Measurements from ENCODE around the gene ADGRD1. TPM values are rescaled to one million over a fixed set of nuclear protein-coding genes. Genes with fewer than 3 reads are reported as not detected.

ADGRD1 gene
- total RNA-seq, 4 donors from 2014 or later, result 28.2 to 52.4 (median 41.8) TPM

DNA sequence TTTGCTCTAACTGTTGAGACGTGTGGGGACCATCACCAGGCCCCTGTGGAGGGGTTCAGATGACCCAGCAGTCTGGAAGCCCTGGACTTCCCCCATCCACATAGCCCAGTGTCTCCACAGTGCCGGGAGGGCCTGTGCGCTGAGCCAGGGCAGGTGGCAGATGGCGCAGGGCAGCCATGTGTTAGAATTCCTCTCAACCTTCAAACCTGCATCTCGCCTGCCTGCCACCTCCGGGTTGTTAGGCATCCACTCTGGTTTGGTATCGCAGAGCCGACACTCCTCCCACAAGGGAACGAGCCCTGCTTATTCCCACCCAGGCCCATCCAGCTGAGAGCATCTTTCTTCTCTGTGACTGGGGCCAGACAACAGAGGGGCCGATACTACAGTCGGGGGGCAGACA lies 84.5 kb downstream of the ADGRD1 start:
- Histone ChIP-seq H3K4me1 (peaks cover 0 to 19% (median 7%) of the 10 kb centered on the region in 4 donors), H3K9me3 (no peaks in the 10 kb centered on the region), H3K36me3 (peaks cover 0 to 24% (median 9%) of the 10 kb centered on the region in 4 donors), H3K27ac (replicated peaks in 1 of 4) (no peak overlapping the region), H3K27me3 (no peaks in the 10 kb centered on the region), H3K4me3 (no peak overlapping the region)
- intact Hi-C loops (cut with DNase I), result no loop called here
- DNase-seq (ENCODE audit: extremely low spot score), result no peak
- TF ChIP-seq POLR2AphosphoS5 (IDR thresholded peaks at IDR 0.05) (no peak), EP300 (IDR thresholded peaks at IDR 0.05) (no peak), POLR2A (IDR thresholded peaks at IDR 0.05; ENCODE audit: low read depth) (no peak)
- TF ChIP-seq, protein P1, sequence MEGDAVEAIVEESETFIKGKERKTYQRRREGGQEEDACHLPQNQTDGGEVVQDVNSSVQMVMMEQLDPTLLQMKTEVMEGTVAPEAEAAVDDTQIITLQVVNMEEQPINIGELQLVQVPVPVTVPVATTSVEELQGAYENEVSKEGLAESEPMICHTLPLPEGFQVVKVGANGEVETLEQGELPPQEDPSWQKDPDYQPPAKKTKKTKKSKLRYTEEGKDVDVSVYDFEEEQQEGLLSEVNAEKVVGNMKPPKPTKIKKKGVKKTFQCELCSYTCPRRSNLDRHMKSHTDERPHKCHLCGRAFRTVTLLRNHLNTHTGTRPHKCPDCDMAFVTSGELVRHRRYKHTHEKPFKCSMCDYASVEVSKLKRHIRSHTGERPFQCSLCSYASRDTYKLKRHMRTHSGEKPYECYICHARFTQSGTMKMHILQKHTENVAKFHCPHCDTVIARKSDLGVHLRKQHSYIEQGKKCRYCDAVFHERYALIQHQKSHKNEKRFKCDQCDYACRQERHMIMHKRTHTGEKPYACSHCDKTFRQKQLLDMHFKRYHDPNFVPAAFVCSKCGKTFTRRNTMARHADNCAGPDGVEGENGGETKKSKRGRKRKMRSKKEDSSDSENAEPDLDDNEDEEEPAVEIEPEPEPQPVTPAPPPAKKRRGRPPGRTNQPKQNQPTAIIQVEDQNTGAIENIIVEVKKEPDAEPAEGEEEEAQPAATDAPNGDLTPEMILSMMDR (IDR thresholded peaks at IDR 0.05), result no peak
- 98% methylated on average over 6 of the region's 11 CpGs for WGBS

DNA sequence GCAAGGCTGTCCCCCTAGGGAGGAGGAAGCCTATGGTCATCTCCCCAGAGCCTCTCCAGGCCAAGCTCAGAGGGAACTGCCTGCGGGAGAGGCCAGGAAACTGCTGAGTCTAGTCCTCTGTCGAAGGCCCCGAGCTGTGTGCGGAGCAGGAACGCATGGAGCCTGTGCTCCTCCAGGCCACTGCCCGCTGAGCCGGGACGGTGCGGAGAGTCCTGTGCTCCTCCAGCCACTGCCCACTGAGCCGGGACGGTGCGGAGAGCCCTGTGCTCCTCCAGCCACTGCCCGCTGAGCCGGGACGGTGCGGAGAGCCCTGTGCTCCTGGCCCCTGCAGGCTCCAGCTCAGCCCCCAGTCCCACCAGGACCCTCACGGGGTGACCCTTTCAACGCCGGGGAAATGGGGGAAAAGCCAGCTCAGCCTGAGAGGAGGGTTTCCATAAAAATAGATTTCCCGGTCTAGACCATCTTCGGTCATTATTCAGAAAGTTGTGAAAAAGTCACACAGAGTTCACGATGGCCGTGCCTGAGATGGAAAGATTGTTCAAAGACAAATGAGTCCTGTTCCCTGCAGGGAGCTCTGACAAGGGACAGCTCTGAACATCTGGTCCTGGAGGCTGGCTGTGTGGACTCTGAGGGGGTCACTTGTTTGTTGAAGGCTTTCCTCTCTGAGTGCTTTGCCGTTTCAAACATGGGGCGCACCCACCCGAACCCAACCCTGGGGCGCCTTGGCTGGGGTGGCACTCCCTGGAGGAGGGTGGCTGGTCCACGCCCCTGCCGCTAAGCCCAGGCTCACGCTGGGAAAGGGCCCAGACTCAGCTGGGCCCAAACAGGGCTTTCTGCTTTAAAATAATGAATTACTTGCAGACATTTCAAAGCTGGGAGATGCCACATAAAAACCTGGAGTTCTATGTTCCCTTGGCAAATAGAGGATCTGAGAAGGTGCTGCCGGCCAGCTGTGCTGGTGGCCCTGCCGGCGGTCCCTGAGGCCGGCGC lies 85.5 kb downstream of the ADGRD1 start:
- intact Hi-C loops (cut with DNase I), result no loop called here
- Histone ChIP-seq H3K27ac (replicated peaks in 1 of 4) (no peak overlapping the region), H3K9me3 (no peaks in the 10 kb centered on the region), H3K27me3 (no peaks in the 10 kb centered on the region), H3K36me3 (peaks cover 0 to 23% (median 9%) of the 10 kb centered on the region in 4 donors), H3K4me1 (peaks cover 0 to 19% (median 7%) of the 10 kb centered on the region in 4 donors), H3K4me3 (no peak overlapping the region)
- DNase-seq (ENCODE audit: extremely low spot score), result no peak
- TF ChIP-seq POLR2A (IDR thresholded peaks at IDR 0.05; ENCODE audit: low read depth) (no peak), POLR2AphosphoS5 (IDR thresholded peaks at IDR 0.05) (no peak), EP300 (IDR thresholded peaks at IDR 0.05) (no peak)
- TF ChIP-seq, protein P1 (IDR thresholded peaks at IDR 0.05), result no peak
- 83% methylated on average over 25 of the region's 35 CpGs for WGBS

DNA sequence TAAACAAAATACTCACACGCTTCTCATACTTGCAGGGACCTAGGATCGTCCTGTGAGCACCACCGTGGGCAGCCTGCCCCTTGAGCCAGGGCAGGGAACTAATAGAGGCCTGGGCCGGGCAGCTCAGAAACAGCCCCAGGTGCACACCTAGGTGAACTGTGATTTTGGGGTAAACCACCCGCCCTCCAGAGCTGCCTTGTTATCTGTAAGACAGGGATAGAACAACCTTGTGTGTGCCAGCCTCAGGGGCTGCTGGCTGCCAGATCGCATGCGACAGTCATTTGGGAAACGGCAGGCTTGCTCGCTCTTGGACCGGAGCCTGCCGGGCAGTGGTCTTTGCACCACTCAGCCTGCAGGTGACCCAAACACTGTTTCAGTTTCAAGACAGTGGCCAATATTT lies 86.8 kb downstream of the ADGRD1 start:
- Histone ChIP-seq H3K36me3 (peaks cover 0 to 29% (median 16%) of the 10 kb centered on the region in 4 donors), H3K4me1 (peaks cover 0 to 15% (median 7%) of the 10 kb centered on the region in 4 donors), H3K27me3 (no peaks in the 10 kb centered on the region), H3K27ac (replicated peaks in 1 of 4) (no peak overlapping the region), H3K9me3 (no peaks in the 10 kb centered on the region), H3K4me3 (no peak overlapping the region)
- 91% methylated on average over 11 of the region's 11 CpGs for WGBS
- no peak for DNase-seq (ENCODE audit: extremely low spot score)
- intact Hi-C loops (cut with DNase I), result no loop called here
- TF ChIP-seq EP300 (IDR thresholded peaks at IDR 0.05) (no peak), POLR2A (IDR thresholded peaks at IDR 0.05; ENCODE audit: low read depth) (no peak), POLR2AphosphoS5 (IDR thresholded peaks at IDR 0.05) (no peak)
- TF ChIP-seq, protein P1 (IDR thresholded peaks at IDR 0.05), result no peak

DNA sequence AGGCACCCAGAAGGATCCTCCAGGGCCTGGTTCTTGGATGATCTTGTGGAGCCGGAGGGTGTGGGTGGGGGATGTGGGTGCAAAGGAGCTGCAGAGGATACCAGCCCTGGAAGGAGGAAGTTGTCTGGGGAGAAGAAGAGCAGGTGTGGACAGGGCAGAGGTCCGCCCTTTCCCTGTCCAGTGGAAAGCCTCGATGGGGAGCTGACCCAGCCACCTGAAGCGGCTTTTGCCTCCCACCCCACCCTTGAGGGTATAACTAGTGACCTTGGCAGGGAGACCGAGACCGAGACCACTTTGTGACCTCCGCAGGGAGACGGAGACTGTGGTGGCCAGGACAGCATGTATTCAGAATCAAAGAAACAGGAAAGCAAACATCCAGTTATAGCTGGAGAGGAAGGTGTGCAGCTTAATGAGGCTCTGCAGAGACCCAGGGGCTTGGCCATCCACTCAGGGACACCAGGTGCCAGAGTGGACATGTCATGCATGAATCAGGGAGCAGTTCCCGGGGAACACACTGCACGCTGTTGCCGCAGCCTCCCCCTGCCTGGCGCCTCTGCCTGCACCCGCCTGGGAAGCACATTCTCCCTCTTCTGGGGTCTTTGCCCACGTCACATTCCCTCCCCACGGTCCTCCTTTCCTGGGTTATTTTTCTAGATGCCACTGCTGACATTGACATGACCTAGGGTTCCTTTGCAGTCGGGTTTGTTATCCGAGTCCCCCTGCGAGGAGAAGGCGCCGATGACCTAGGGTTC lies 87.7 kb downstream of the ADGRD1 start:
- Histone ChIP-seq H3K27ac (replicated peaks in 1 of 4) (no peak overlapping the region), H3K27me3 (no peaks in the 10 kb centered on the region), H3K4me3 (no peak overlapping the region), H3K9me3 (no peaks in the 10 kb centered on the region), H3K4me1 (peaks cover 0 to 15% (median 7%) of the 10 kb centered on the region in 4 donors), H3K36me3 (peaks cover 0 to 29% (median 14%) of the 10 kb centered on the region in 4 donors)
- TF ChIP-seq, protein P1 (IDR thresholded peaks at IDR 0.05), result no peak
- TF ChIP-seq EP300 (IDR thresholded peaks at IDR 0.05), result no peak
- TF ChIP-seq POLR2AphosphoS5 (IDR thresholded peaks at IDR 0.05), result no peak
- no peak for TF ChIP-seq POLR2A (IDR thresholded peaks at IDR 0.05; ENCODE audit: low read depth)
- WGBS, result 88% methylated on average over 20 of the region's 20 CpGs
- intact Hi-C loops (cut with DNase I), result no loop called here
- DNase-seq (ENCODE audit: extremely low spot score), result no peak

Measured in esophagus muscularis mucosa (tissue), 4 donors.